DOHH2 (cell line): ENCODE results near the gene CCDC28B.

ENCODE experiments used
- H3F3A ChIP-seq: fragments of 200-600 bp; sonication (generic), shearing (Covaris generic); 2 replicates; pipeline ENCODE4 v1.6.0; 2016; ENCODE audit warnings: antibody characterized with exemption, mild to moderate bottlenecking; ENCODE audit not compliant: control insufficient read depth, insufficient read depth
- H3K27ac ChIP-seq: fragments of 200-600 bp; sonication (generic); 2 replicates; pipeline ENCODE4 v1.5.1; 2014; ENCODE audit warnings: low read depth, mild to moderate bottlenecking, low read length, moderate library complexity
- H3K27me3 ChIP-seq: fragments of 200-600 bp; sonication (generic); 2 replicates; pipeline ENCODE4 v1.6.1; 2014; ENCODE audit warnings: mild to moderate bottlenecking, low read length, mixed read lengths; ENCODE audit not compliant: control insufficient read depth
- H3K36me3 ChIP-seq: fragments of 200-600 bp; sonication (generic); 2 replicates; pipeline ENCODE4 v1.6.1; 2014; ENCODE audit warnings: mild to moderate bottlenecking, low read length, moderate library complexity, mixed read lengths; ENCODE audit not compliant: control insufficient read depth
- H3K4me1 ChIP-seq: fragments of 200-600 bp; sonication (generic); 2 replicates; pipeline ENCODE4 v1.6.1; 2014; ENCODE audit warnings: mild to moderate bottlenecking, low read length, mixed read lengths; ENCODE audit not compliant: control insufficient read depth
- H3K4me2 ChIP-seq: fragments of 200-600 bp; sonication (generic); 2 replicates; pipeline ENCODE4 v1.6.0; 2014; ENCODE audit warnings: mild to moderate bottlenecking, low read length, moderate library complexity
- H3K4me3 ChIP-seq: fragments of 200-600 bp; sonication (generic); 2 replicates; pipeline ENCODE4 v1.5.1; 2014; ENCODE audit warnings: mild to moderate bottlenecking, low read length, mixed read lengths
- H3K79me2 ChIP-seq: fragments of 200-600 bp; sonication (generic); 2 replicates; pipeline ENCODE4 v1.6.1; 2014; ENCODE audit warnings: mild to moderate bottlenecking, low read length, mixed read lengths; ENCODE audit not compliant: control insufficient read depth
- H3K9me2 ChIP-seq: fragments of 200-600 bp; sonication (generic); replicated peaks from 2 replicates; pipeline ENCODE4 v1.6.1; 2014; ENCODE audit warnings: mild to moderate bottlenecking, low read length, mixed read lengths; ENCODE audit not compliant: control insufficient read depth
- H3K9me3 ChIP-seq: fragments of 200-600 bp; sonication (generic); 2 replicates; pipeline ENCODE4 v1.6.1; 2014; ENCODE audit warnings: antibody characterized with exemption, low read length, mixed read lengths; ENCODE audit not compliant: control insufficient read depth, insufficient read depth
- H4K20me1 ChIP-seq: fragments of 200-600 bp; sonication (generic); 2 replicates; pipeline ENCODE4 v1.6.0; 2014; ENCODE audit warnings: low read depth, mild to moderate bottlenecking, antibody characterized with exemption, low read length, moderate library complexity; ENCODE audit not compliant: control insufficient read depth, insufficient read depth
- EZH2phosphoT487 ChIP-seq: fragments of 200-600 bp; sonication (generic); IDR thresholded peaks from 2 replicates; pipeline ENCODE4 v1.6.1; 2017; ENCODE audit warnings: borderline replicate concordance, mild to moderate bottlenecking, antibody characterized with exemption, low read length, moderate library complexity, mixed read lengths
- TF ChIP-seq, protein P1 (sequence below): fragments of 200-600 bp; sonication (generic); IDR thresholded peaks from one replicate; pipeline ENCODE4 v1.5.1; 2014; ENCODE audit warnings: antibody characterized with exemption, mild to moderate bottlenecking, low read depth, low read length; ENCODE audit not compliant: poor library complexity, severe bottlenecking

Gene CCDC28B

DNA sequence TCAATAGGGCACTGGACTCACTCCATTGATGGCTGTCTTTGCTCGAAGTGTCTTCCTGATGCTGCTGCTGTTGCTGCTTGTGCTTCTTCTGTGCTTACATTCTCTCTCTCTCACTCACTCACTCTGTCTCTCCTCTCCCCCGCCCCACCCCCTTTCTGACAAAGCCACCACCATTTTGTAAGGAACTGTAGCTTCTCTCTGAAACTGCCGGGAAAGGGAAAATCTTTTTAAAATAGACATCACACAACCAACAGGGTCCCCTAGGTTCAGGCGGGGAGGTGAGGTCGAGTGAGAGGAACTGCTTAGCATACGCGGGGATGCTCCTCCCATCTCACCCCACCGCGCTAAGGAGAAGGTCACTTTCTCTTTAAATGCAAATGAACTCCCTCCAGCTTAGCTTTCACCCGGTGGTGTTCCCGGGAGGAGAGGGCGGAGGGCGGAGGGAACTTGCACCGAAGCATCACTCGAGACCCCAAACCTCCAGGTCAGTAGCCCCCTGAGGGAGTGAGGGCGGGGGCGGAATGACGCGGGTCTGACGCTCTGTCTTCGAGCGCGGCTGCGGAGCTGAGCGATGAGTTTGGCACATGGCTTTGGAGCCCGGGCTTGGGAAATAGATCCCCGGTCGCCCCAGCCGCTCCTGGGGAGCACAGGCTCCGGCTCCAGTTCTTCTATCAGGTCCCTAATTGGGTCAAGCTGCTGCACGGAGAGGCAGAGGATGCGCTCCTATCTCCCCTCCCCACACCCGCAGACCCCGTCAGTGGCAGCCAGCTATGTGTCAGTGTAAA is at the start of gene CCDC28B:
Gene CCDC28B, plus strand, starts transcription at position 370 of the 785 bp plus-strand sequence. CDS start 1,341 bp downstream, outside the sequence.
- Histone ChIP-seq H3F3A (peaks cover 13% of the 10 kb centered on the region; the same call in 1 of the 2 replicates), H3K4me3 (peak within 1 kb of the TSS; percentile 86), H3K4me2 (peak within 1 kb of the TSS; percentile 83), H3K79me2 (no peaks in the 10 kb centered on the region), H3K27me3 (no peaks in the 10 kb centered on the region), H3K9me3 (no peaks in the 10 kb centered on the region), H3K27ac (peak within 1 kb of the TSS; percentile 30; the same call in 1 of the 2 replicates), H3K4me1 (peaks cover 40% of the 10 kb centered on the region), H3K36me3 (peaks cover 31% of the 10 kb centered on the region), H3K9me2 (no peaks in the 10 kb centered on the region), H4K20me1 (no peaks in the 10 kb centered on the region)
- TF ChIP-seq, protein P1, sequence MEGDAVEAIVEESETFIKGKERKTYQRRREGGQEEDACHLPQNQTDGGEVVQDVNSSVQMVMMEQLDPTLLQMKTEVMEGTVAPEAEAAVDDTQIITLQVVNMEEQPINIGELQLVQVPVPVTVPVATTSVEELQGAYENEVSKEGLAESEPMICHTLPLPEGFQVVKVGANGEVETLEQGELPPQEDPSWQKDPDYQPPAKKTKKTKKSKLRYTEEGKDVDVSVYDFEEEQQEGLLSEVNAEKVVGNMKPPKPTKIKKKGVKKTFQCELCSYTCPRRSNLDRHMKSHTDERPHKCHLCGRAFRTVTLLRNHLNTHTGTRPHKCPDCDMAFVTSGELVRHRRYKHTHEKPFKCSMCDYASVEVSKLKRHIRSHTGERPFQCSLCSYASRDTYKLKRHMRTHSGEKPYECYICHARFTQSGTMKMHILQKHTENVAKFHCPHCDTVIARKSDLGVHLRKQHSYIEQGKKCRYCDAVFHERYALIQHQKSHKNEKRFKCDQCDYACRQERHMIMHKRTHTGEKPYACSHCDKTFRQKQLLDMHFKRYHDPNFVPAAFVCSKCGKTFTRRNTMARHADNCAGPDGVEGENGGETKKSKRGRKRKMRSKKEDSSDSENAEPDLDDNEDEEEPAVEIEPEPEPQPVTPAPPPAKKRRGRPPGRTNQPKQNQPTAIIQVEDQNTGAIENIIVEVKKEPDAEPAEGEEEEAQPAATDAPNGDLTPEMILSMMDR: no peak

DNA sequence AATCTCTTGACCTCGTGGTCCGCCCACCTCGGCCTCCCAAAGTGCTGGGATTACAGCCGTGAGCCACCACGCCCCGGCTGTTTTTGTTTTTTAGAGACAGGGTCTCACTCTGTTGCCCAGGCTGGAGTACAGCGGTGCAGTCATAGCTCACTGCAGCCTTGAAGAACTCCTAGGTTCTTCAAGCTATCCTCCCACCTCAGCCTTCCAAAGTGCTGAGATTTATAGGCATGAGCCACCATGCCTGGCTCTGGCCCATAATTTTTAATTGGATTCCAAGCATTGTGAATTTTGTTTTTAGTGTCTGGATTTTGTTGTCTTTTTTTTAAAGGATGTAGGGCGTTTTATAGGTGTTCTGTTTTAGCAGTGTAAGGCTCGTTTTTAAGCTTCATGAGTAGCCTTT is 49.5 kb upstream of the CCDC28B start:
- H3K36me3 ChIP-seq: peaks cover 12% of the 10 kb centered on the region
- H3K9me2 ChIP-seq: no peaks in the 10 kb centered on the region
- no peak overlapping the region for H3K27ac ChIP-seq
- H3K4me3 ChIP-seq: no peak overlapping the region
- TF ChIP-seq, protein P1: no peak
- TF ChIP-seq EZH2phosphoT487: no peak
- no peak overlapping the region for H3K4me2 ChIP-seq
- H3K27me3 ChIP-seq: no peaks in the 10 kb centered on the region
- no peaks in the 10 kb centered on the region for H3K4me1 ChIP-seq
- H3F3A ChIP-seq: 0 out of 2 replicates have a peak, but pooled peaks cover 2% of the 10 kb centered on the region
- H3K79me2 ChIP-seq: peaks cover 80% of the 10 kb centered on the region
- H3K9me3 ChIP-seq: no peaks in the 10 kb centered on the region
- no peaks in the 10 kb centered on the region for H4K20me1 ChIP-seq

DNA sequence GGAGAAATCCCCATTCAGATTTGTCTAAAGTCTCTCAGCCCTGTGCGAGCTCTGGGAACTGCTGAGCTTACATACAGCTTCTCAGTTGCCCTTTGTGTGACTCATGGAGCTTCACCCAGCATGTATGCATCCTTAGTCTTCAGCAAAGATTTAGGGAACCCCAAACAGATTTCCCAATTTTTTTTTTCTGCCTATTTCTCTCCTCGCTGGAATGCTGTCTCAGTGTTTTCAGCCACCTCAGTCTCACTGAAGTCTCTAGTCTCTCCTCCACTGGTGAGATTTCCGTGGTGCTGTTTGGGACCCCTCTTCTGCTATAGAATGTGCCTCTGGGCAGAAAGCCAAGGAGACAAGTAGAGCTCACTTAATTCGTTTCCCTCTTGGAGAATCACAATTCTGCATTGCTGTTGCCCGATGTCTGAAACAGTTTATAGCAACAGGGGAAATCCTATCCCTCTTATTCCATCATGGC is 49.0 kb upstream of the CCDC28B start:
- H3K9me2 ChIP-seq: no peaks in the 10 kb centered on the region
- no peaks in the 10 kb centered on the region for H3K4me1 ChIP-seq
- no peak for TF ChIP-seq EZH2phosphoT487
- TF ChIP-seq, protein P1: no peak
- no peaks in the 10 kb centered on the region for H3K9me3 ChIP-seq
- H3F3A ChIP-seq: no peaks in the 10 kb centered on the region
- H3K27ac ChIP-seq: no peak overlapping the region
- H4K20me1 ChIP-seq: no peaks in the 10 kb centered on the region
- no peak overlapping the region for H3K4me2 ChIP-seq
- peaks cover 17% of the 10 kb centered on the region for H3K36me3 ChIP-seq
- no peaks in the 10 kb centered on the region for H3K27me3 ChIP-seq
- H3K79me2 ChIP-seq: peaks cover 75% of the 10 kb centered on the region
- no peak overlapping the region for H3K4me3 ChIP-seq
